HG03108 (cell line): ENCODE data around the gene CTIF.

Experiments used
- ATAC-seq: cut with Tn5 transposase; IDR thresholded peaks from one replicate; pipeline ENCODE4 v1.9.1; 2021; ENCODE audit warnings: moderate library complexity; ENCODE audit not compliant: unreplicated experiment

CTIF gene

DNA sequence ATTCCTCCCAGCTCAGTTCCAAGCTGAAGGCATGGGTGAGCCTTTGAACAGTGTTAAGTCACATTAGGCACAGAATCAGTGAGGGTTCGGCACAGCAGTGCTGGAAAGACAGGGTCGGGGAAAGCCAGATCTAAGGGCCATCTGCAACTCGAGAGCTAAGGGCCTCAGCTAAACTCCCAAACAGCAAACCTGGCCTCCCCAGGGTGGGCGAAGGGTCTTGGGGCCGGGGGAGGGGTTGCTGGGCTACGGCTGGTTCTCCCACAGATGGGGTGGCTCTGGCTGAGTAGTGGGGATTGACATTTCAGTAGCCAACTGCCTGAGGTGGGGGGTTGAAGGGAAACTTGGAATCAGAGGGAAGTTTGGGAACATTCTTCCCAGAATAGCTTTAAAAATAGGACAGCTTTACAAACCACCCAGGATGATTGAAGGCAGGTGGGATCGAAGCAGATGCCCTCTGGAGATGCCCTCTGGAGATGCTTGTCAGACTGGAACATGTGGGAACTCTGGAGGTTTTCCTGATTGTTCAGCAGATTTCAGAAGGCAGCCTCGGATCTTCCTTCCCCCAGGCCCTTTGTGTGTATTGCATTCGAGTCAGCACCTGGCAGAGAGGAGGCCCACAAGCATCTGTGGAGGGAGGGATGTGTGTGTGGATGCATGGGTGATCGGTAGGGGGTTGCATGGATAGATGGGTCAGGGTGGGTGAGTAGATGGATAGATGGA lies 255.6 kb downstream of the CTIF start:
- no peak for ATAC-seq

DNA sequence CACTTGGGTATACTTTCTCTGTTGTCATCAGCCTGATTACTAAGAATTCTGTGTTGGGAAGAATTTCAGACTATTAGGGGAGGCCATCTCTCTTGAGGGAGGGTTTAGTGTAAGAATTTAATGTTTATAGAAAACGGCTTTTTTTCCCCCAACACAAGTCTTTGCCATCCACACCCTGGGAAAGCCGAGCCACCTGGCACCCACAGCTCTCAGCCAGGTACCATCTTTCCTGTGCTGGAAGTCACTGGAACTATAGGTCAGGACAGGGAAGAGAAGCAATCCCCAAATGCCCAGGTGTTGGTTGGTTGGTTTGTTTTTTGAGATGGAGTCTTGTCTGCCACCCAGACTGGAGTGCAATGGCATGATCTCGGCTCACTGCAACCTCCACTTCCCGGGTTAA lies 256.9 kb downstream of the CTIF start:
- no peak for ATAC-seq

DNA sequence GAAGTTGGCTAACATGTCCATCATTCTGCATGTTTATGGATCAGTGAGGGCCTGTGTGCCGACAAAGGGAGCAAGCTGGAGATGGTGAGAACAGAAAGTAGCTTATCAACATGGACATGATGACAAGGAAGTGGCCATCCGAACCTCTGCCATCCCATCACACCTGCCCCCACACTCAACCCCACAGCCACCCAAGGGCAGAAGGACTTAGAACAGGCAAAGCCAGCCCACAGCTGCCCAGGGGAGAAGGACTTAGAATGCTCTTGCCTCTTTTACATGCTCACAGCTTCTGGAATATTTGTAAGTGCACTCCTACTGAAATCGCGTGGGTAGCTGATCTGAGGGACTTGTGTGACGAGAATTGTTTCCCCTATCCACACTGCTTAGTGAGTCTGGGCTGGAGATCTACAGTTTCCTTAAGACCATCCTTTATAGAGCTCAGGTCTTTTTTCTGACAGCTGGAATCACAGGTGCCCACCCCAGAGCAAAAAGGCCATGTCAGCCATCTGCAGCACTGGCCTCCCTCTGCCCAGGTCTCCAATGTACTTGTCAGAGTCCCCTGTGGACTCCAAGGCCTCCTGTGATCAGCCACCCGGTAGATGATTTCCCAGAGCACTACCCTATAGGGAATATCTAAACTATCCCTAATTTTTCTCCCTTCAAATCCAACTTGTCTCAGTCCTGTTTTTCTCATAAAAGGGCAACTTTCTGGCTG lies 257.8 kb downstream of the CTIF start:
- ATAC-seq: no peak

DNA sequence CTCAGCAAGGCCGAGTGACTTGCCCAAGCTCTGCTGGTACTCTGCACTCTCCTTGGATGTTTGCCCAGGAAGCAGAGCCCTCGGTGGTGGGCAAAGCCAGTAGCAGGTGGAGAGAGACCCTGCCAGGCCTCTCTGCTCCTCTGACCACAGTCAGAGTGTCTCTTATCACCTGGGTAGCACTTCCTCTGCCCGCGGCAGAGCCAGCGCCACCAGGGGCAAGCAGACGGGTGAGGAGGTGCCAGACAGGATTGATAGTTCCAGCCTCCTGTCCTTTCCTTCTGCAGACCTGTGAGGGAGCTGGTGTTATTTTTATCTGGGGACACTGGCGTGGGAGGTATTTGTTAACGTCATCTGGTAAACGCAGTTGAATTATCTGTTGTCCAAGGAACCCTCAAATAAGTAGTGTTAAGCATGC lies 259.0 kb downstream of the CTIF start:
- no peak for ATAC-seq

DNA sequence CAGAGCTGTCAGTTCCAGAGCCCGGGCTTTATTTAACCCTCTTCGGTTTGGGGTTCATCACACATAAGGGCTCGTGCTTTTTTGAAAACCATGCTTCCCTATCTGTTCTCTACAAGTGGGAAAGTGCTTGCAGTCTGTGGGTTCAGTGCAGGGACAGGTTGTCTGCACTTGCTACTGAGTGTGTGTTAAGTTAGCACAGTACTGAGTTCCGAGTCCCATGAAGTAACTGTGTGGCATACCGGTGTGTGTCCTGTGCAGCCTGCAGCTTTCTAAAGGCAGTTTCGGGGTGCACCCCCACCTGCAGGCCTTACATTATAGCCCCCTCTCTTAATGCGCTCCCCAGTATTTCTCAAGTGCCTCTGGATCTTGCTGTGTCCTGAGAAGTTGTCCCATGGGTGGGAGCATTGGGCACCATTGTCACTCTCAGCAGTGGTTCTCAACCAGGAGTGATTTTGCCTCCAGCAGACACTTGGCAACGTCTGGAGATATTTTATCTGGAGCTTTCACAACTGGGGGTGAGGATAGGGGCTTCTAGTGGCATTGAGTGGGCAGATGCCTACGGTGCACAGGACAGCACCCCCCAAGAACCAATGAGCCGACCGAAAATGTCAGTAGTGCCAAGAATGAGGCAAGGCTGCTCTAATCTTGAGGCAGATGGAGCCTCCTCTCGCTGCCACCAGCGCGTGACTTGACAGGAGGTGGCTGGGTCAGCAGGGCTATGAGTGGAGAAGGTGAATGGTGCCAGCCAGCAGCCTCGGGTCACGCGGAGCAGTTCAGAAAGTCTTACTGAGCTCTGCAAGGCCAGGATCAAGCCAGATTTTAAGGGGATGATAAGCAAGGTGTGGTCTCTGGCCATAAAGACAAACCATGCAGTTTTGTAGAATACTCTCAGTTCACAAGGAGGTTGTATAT lies 259.8 kb downstream of the CTIF start:
- ATAC-seq: no peak

DNA sequence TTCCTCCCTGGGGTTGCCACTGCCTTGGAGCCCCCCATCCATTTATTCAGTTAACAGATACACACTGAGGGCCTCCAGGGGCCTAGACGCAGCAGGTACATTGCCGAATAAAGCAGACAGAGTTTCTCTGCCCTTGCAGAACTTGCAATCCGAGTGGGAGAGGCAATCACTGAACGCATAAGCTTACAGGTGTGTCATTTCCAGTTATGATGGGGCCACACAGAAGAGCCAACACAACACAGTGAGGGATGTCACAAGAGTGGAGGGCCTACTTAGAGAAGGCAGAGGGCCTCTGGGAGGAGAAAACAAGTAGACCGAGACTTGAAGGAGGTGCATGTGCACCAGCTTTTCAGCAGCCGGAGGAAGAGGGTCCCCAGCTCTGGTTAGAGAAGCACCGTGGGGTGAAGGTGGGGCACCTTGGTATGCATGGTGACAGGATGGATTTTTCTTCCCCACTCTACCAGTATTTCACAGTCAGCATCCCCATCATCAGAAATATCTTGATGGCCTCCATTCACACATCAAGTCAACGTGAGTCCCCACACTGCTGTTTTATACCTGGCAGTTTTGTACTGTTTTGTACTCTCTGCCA lies 261.0 kb downstream of the CTIF start:
- ATAC-seq: no peak

DNA sequence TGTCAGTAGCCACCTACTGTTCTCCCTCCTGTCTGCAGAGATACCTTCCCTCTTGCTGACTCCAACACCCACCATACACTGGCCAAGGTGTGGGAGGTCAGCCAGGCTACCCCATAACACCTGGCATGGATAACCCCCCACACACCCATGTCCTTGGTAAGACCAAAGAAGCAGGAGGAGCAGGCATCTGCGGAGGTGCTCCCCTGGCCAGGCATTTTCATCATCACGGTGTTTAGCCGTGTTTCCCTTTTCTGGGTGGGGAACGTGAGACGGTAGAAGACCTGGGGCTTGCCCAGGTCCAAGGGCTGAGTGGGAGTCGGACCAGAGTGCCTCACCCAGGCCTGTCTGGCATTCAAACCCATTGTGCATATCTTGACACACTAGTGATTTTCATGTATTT lies 261.6 kb downstream of the CTIF start:
- ATAC-seq: no peak

DNA sequence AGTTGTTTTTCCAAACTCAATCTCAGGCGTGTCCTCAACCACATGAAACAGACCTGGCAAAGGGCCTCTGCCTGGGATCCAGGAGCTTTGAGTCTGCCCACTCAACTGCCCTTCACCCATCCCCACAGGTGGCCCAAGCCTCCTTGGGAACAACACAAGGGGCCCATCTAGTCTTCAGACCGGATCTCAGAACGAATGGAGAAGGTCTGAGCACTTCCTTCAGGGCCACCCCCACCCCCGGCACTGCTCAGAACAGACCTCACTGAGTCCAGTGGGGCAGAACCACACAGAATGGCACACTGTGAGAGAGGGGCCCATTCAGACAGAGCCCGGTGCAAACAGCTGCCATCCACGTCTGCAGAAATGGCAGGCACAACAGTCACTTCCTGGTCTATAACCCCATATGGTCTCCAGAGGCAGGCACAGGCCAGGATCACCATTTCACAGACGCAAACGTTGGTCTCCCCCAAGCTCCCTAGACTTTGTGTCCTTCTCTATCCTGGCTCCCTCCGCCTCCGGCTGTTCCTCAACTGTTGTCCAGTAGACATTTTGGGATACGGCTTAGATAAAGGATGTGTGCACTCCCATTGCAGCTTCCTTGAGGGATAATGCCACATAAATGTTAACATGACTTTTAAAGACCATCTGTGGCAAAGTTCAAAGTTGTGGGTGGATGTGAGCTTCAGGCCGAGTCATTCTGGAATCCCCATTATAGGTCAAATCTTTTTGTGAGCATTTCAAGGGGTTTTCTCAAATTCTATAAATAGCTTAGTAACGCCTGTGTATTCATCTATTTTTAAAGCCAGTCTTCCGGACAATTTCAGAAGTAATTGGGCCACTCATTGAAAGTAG lies 262.3 kb downstream of the CTIF start:
- ATAC-seq: peak; percentile 46

DNA sequence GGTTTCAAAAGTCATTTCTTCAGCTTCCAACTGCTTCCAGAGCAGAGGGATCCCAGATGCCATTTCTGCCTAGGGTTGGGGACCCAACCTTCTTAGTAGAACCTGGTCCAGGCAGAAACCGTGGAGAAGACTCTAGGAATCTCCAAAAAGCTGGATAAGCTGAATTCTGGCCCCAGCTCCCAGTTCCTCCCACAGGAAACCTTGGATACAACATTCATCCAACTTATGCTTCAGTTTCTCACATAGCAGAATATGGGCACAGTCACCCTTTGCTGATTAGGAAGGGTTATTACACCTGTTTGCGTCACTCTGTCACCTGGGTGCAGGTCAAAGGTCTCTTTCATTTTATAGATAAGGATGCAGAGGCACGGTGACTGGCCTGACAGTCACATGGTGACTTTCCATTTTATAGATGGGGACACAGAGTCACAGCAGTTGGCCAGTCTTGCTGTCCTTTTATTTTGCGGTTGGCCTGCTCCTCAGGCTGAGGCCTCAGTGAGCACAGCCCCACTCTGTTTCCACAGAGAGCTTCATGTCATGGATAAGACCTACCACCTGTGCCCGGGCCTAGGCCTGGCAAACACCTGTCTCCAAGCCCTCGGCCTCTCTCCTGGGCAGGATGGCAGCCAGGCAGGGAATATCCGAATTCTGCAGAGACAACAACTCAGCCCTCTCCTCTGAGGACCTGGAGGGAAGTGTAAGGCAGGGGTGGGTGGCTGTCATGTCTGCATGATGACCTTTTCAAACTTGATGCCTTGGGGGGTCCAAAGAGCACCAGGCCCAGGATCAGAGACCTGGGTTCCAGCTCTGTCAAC lies 263.1 kb downstream of the CTIF start:
- ATAC-seq: no peak

DNA sequence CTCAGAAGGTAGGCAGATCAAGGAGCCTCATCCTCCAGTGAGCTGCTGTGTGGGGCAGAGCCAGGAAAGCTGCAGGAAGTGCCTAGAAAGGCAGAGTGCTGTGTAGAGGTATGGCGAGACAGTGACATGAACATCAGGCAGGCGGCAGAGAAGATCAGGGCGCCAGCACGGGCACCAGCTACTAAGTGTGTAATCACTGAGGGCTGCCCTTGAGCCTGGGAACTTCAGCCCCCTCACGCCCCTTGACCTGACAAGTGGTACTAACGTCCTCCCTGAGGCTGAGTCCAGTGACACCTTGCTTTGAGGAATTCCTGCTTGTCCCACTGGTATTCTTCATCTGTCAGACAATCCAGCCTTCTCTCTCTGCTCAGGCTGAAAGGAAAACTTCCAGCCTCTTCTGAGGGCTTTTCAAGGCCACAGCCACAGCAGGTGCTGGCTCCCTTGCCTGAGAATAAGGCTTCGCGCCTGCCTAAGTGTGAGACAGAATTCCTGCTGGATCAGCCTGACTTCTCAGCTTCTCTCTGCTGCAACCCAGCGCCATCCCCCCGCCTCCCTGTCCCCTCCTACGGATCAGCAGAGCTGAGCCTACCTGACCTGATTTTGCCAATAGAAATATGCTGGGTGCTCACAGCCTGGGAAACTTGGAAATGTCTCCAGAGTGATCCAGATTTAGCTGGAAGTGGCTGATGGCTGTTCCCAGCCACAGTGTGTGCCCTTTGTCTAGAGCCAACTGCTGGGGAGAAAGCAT lies 263.9 kb downstream of the CTIF start:
- no peak for ATAC-seq

DNA sequence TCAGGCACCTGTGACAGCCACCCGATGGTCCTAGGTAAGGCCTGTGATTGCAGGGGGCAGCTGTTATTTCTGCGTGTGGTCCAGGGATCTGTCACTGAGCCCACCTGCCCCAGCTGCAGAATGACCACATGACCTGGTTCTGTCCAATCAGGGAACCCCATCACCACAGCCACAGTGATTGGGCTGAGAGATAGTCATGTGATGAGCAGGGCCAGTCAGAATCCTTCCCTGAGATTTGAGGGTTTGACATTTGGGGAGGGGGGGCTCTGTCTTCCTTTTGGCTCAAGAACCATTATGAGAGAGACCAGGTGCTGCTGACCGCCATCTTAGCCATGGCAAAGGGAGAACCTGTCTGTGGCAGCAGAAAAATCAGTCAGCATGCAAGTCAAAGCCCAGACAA lies 264.7 kb downstream of the CTIF start:
- ATAC-seq: no peak

DNA sequence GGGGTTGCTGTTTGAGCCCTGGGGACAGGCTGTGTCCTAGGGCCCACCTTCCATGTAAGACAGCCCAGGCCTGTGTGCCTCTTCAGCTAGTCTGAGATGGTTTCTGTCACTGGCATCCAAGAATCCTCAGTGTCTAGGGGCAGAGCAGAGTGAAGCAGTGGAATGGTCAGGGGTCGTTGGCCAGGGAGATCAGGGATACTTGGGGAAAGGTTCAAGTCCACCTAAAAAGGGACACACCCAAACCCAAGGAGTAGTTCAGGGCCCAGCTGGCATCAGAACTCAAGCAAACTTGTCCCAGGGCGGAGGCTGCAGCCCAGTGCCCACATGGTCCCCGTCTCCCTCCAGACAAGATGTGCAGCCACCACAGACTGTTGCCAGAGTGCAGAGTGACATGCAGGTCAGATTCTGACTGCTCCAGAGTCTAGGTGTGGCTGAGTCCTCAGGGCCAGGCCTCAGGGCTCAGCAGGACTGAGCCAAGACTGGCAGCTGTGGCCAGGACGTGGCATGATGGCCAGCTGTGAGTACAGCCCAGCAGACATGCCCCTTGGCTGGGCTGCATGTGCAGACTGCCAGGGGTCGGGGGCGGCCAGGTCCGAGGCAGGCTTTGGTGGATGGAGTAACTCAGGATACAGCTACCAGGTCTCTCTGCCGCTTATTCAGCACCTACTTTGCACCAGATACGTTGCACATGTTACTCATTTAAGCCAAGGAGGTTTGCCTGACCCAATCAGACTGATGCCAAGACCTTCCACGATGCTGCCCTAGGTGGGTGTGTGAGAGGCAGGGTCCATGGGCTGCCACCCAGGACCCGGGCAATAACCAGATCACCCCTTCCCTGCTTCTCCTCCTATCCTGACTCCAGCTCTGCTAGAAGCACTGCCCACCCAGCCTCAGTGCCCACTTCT lies 265.4 kb downstream of the CTIF start:
- no peak for ATAC-seq

DNA sequence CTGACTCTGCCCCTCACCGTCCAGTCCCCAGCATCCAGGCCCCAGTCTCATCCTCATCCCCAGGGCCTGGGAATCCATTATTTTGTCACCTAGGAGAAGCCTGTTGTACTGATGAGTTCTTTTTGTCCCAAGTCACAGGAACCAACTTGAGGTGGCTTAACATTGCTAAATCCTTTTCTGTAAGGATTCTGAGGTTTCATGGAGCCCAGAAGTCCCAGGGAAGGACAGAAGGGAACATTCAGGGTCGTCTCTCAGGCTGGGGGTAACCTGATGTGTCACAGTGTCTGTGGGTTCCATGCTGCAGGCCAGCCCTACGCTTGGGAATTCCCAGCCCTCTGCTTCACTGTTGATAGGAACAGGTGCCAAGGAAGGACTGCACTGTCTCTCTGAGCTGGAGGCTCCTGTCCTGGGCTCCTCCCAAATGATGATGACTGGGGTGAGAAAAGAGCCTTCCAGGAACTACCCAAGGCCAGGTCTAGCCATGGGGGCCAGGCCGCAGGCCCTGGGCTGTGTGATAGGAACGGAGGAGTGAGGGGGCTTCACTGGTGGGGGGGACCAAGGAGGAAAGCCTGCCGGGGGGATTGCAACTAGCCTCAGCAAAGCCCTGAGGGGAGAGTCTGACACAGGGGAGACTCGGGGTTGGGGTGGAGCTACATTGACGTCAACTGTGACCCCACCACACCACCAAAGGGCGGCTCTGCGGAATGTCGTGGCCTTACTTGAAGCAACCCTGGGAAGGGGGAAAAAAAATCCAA lies 266.2 kb downstream of the CTIF start:
- ATAC-seq: no peak

DNA sequence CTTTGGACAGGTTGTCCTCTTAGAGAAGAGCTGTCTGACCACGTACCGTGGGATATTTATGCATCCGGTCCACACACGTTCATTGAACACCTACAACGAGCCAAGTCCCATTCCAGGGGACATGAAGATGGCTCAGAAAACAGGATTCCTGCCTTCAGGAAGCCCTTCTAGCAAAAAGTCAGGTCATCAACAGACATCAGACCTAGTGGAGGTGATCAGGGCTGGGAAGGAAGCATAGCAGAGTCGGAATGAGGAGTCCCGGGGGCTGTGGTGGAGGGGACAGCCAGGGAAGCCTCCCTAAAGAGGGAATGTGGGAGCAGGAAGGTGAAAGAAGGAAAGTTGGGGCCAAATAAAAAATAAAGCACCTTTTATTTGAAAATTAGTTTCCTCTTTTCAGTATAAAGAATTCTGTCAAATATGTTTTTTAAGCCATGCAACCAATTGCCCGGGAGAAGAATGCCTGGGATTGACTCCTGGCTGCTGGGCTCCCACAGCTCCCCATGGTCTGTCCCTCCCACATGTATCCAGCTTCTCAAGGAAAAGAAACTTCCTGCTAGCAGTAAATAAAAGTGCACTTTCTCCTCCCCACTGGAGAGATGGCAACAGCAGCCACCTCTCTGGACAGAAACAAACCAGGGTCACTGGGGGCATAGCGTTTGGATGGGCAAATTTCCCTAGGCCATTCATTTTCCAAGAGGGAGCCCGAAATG lies 267.1 kb downstream of the CTIF start:
- no peak for ATAC-seq

DNA sequence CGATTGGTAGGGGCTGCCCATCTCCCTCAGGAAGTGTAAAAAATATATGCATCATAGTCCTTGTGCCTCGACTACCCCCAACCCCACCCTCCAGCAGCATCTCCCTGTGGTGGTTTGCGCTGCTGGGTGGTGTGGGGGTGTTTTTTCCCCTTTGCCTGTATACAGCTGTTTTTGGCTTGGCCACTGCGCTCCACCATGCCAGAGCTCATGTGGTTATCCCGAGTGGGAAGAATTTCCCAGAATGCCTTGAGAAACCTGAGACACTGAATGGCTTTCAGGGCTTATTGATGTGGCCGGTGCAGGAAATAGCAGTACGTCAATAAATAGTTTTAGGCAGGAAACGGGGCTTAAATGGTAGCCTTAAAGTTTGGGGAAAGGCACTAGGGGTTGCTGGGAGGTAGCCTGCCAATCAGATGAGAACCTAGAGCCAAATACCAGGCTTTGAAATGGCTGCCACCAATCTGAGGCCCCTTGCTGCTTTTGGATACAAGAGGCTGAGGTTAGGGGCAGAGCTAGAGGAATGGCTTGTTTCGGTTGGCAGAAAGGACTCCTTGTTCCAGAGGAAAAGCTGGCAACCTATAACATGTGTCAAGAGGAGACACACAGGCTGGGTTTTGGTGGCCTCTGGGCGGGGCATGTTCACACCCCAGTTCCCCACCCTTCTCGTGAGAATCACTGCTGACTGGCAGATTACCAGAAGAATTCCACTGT lies 267.9 kb downstream of the CTIF start:
- ATAC-seq: no peak

DNA sequence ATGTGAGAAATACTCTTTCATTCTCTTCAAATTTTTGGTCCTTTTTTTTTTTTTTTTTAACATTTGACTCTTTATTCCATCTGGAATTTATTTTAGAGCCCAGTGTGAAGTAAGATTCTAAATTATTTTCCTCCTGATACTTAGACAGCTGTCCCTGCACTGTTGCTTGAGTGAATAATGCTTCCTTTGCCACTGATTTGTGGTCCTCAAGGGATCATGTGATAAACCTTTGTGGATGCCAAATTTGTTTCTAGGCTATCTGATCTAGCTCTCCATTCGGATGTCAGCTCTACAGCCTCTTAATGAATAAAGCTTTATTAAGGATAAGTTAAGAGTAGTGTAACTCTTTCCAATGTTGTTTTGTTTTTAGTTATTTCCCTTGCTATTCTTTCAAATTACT lies 269.6 kb downstream of the CTIF start:
- ATAC-seq: no peak
